ENCODE results near the gene SERPINA1. TPM values are rescaled to one million over a fixed set of nuclear protein-coding genes. Genes with fewer than 3 reads are reported as not detected.
"Not testable (repeated sequence)": the region's sequence is repeated elsewhere in the genome, so short reads cannot be mapped to it uniquely, and the experiment has no call there.

The SERPINA1 gene
- polyA plus RNA-seq, 2 of the 4 experiments (the other 2 are of a cell fraction) = 0.34 to 2.2 TPM

DNA sequence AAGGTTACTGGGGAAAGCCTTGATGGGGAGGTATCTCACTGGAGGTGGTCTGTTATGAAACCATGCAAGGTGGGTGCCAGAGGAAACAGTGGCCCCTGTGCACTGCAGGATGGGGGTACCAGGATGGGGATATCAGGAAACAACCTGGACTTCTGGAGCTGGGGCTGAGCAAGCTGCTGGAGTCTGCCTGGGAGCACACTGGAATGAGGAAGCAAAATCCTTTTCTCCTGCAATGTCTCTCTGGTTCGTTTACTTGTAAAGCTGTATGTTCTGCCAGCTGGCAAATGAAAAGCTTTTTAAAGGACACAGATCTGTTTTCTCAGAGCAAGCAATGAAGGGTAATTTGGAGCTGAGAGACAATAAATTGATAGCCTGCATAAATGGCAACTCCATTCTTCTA is 23.2 kb upstream of the SERPINA1 start:
- 0% methylated on average over 1 of the region's 1 CpG for WGBS (ENCODE audit: missing lambda C conversion rate)
- ATAC-seq (no peak), DNase-seq (ENCODE audit: low read depth in 1 of 2, low spot score in 1 of 2) (no peak), FAIRE-seq (no peak)
- Histone ChIP-seq H3K4me2 (no peak overlapping the region), H3K9me3 (no peaks in the 10 kb centered on the region), H3K4me3 (no peak overlapping the region), H3K4me1 (no peaks in the 10 kb centered on the region), H3K27ac (no peak overlapping the region)
- CTCF ChIA-PET = interaction anchor here (1.5 to 2.2 kb wide), 2 partner anchors 12 to 51 kb away, joined by 4 to 7 read pairs; no protein-coding TSS in a partner anchor
- POLR2A ChIA-PET = no interaction called here
- TF ChIP-seq CBX2 (IDR thresholded peaks at IDR 0.05; ENCODE audit: borderline replicate concordance, low read depth) (no peak), HEYL (CRISPR knock-in tag; IDR thresholded peaks at IDR 0.05) (no peak), SREBF2 (IDR thresholded peaks at IDR 0.05) (no peak), FOXS1 (CRISPR knock-in tag; IDR thresholded peaks at IDR 0.05) (no peak), KDM5A (IDR thresholded peaks at IDR 0.05) (no peak), POLR2A (IDR thresholded peaks at IDR 0.05; ENCODE audit: low read length) (no peak), RARB (CRISPR knock-in tag; IDR thresholded peaks at IDR 0.05) (no peak), NFE2L2 (conservative IDR thresholded peaks at IDR 0.05; ENCODE audit: low read length) (no peak)
- TF ChIP-seq, protein P1, sequence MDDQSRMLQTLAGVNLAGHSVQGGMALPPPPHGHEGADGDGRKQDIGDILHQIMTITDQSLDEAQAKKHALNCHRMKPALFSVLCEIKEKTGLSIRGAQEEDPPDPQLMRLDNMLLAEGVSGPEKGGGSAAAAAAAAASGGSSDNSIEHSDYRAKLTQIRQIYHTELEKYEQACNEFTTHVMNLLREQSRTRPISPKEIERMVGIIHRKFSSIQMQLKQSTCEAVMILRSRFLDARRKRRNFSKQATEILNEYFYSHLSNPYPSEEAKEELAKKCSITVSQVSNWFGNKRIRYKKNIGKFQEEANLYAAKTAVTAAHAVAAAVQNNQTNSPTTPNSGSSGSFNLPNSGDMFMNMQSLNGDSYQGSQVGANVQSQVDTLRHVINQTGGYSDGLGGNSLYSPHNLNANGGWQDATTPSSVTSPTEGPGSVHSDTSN (IDR thresholded peaks at IDR 0.05) = no peak

DNA sequence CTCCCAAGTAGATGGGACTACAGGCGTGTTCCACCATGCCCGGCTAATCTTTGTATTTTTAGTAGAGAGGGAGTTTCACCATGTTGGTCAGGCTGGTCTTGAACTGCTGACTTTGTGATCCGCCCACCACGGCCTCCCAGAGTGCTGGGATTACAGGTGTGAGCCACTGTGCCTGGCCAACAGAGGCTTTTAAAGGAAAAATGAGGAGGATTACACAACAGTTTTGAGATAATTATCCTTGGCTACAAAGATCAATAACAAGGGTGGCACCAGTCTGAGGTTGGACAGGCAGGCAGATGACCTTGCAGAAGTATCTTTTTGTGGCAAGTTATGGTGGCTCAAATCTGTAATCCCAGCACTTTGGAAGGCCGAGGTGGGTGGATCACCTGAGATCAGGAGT is 21.0 kb upstream of the SERPINA1 start:
- H3K4me1 ChIP-seq; DNase-seq (ENCODE audit: low read depth in 1 of 2, low spot score in 1 of 2); ATAC-seq; H3K4me3 ChIP-seq; H3K9me3 ChIP-seq; FAIRE-seq; CTCF ChIA-PET; H3K4me2 ChIP-seq; H3K27ac ChIP-seq: not testable (repeated sequence)
- WGBS (ENCODE audit: missing lambda C conversion rate) = 18% methylated on average over 5 of the region's 5 CpGs
- POLR2A ChIA-PET = interaction anchor here (0.7 kb wide), 1 partner anchor 1201 kb away, joined by 4 read pairs; no protein-coding TSS in a partner anchor

DNA sequence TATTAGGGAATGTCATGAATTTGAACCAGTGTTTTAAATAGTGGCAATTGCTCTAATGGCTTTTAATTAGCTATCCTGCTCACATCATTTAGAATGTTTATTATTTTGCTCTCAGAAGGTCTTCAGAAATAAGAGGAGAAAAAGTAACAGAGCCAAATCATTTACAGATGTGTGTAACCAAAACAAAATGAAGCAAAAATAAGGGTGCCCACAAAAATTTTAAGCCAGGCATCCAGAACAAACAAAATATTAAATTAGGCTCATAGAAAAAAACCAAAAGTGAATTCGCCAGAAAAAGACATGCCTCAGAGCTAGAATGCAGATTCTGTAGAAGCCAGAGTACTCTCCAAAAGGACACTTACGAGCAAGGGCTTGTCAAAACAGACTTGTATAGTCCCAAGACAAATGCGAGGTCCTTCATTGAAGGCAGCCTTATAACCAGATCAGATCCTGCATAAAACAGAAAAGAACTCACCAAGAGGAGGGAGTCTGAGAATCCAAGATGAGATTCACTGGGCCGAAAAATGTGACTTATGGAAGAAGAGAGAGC is 20.2 kb upstream of the SERPINA1 start:
- H3K4me1 ChIP-seq = no peaks in the 10 kb centered on the region
- TF ChIP-seq POLR2AphosphoS2 (conservative IDR thresholded peaks at IDR 0.05; ENCODE audit: low read length) (no peak), HES2 (IDR thresholded peaks at IDR 0.05) (no peak), NFE2L2 (conservative IDR thresholded peaks at IDR 0.05; ENCODE audit: low read length) (no peak), CBX8 (IDR thresholded peaks at IDR 0.05) (no peak), MAFK (IDR thresholded peaks at IDR 0.05; ENCODE audit: partially characterized antibody) (no peak)
- TF ChIP-seq, protein P1 (IDR thresholded peaks at IDR 0.05) = no peak
- H3K4me3 ChIP-seq = no peak overlapping the region
- no peaks in the 10 kb centered on the region for H3K9me3 ChIP-seq
- ATAC-seq (no peak), FAIRE-seq (no peak), DNase-seq (ENCODE audit: low read depth in 1 of 2, low spot score in 1 of 2) (no peak)
- CTCF ChIA-PET = no interaction called here
- H3K27ac ChIP-seq = no peak overlapping the region
- 31% methylated on average over 4 of the region's 4 CpGs for WGBS (ENCODE audit: missing lambda C conversion rate)
- POLR2A ChIA-PET = interaction anchor here (0.5 kb wide), 1 partner anchor 21 kb away, joined by 6 read pairs; no protein-coding TSS in a partner anchor
- no peak overlapping the region for H3K4me2 ChIP-seq

DNA sequence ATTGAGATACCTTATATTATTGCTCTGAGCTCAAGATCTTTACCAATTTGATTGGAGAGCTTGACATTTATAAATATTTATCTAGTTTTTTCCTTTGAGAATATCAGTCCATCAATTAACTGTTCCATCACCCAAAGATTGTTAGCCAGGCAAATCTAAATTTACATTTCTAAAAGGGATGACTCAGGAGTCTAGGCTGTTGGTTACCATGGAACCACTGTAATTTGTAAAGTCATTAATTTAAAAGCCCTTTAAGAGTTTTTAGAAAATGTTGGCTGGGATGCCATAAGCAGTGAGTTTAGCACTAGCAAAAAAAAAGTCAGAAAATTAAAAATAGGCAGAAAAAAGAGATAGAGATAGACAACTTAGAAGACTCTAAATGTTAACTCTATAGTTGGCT is 19.5 kb upstream of the SERPINA1 start:
- DNase-seq (ENCODE audit: low read depth in 1 of 2, low spot score in 1 of 2) (no peak), ATAC-seq (no peak), FAIRE-seq (no peak)
- TF ChIP-seq RCOR1 (IDR thresholded peaks at IDR 0.05; ENCODE audit: low read depth, low read length) (no peak), CBX2 (IDR thresholded peaks at IDR 0.05; ENCODE audit: borderline replicate concordance, low read depth) (no peak), ZSCAN20 (CRISPR knock-in tag; IDR thresholded peaks at IDR 0.05) (no peak), KDM5A (IDR thresholded peaks at IDR 0.05) (no peak)
- no peak overlapping the region for H3K4me3 ChIP-seq
- H3K9me3 ChIP-seq = no peaks in the 10 kb centered on the region
- POLR2A ChIA-PET = interaction anchor here (0.5 kb wide), 1 partner anchor 22 kb away, joined by 6 read pairs; no protein-coding TSS in a partner anchor
- no peak overlapping the region for H3K4me2 ChIP-seq
- H3K4me1 ChIP-seq = no peaks in the 10 kb centered on the region
- CTCF ChIA-PET = no interaction called here
- H3K27ac ChIP-seq = no peak overlapping the region

GRCh38 chr14:94406910-94407309 is 18.5 kb upstream of the SERPINA1 start:
- ATAC-seq = no peak
- H3K4me1 ChIP-seq = no peaks in the 10 kb centered on the region
- FAIRE-seq = peak; percentile 32
- CTCF ChIA-PET = no interaction called here
- no peak for DNase-seq (ENCODE audit: low read depth in 1 of 2, low spot score in 1 of 2)
- H3K4me3 ChIP-seq = no peak overlapping the region
- H3K9me3 ChIP-seq = no peaks in the 10 kb centered on the region
- H3K4me2 ChIP-seq = no peak overlapping the region
- TF ChIP-seq, protein P2, sequence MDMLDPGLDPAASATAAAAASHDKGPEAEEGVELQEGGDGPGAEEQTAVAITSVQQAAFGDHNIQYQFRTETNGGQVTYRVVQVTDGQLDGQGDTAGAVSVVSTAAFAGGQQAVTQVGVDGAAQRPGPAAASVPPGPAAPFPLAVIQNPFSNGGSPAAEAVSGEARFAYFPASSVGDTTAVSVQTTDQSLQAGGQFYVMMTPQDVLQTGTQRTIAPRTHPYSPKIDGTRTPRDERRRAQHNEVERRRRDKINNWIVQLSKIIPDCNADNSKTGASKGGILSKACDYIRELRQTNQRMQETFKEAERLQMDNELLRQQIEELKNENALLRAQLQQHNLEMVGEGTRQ (IDR thresholded peaks at IDR 0.05) = no peak
- no peak for TF ChIP-seq ESRRA (IDR thresholded peaks at IDR 0.05; ENCODE audit: borderline replicate concordance, low read length)
- TF ChIP-seq GATA3 (IDR thresholded peaks at IDR 0.05; ENCODE audit: borderline replicate concordance) = no peak
- TF ChIP-seq BHLHE40 (IDR thresholded peaks at IDR 0.05; ENCODE audit: low read depth, low read length) = no peak
- no peak for TF ChIP-seq RAD21 (conservative IDR thresholded peaks at IDR 0.05 in 1 of 2, IDR thresholded peaks at IDR 0.05 in 1 of 2)
- H3K27ac ChIP-seq = no peak overlapping the region
- POLR2A ChIA-PET = no interaction called here

Measured in A549 (cell line).